Peyer's patch (tissue), 4 donors: Measurements from ENCODE around the gene NOL8. TPM values are rescaled to one million over a fixed set of nuclear protein-coding genes. Genes with fewer than 3 reads are reported as not detected.

Experiments used
- DNase-seq, 3 donors: peaks; one replicate each; pipeline ENCODE4 v3.0.0-alpha.2; 2017 to 2019
- H3K27ac ChIP-seq, 4 donors: fragments of 200-600 bp; sonication (generic); one replicate each; pipeline ENCODE4 v1.5.1; 2016 to 2019
- H3K27me3 ChIP-seq, 2 donors: fragments of 200-600 bp; sonication (generic); one replicate each; pipeline ENCODE4 v1.5.1; 2019
- H3K36me3 ChIP-seq, 3 donors: fragments of 200-600 bp; sonication (generic); one replicate each; pipeline ENCODE4 v1.5.1; 2016 to 2019
- H3K4me1 ChIP-seq, 4 donors: fragments of 200-600 bp; sonication (generic); one replicate each; pipeline ENCODE4 v1.5.1; 2016 to 2019
- H3K4me3 ChIP-seq, 4 donors: fragments of 200-600 bp; sonication (generic); 1 replicate in 3 of 4; 2 replicates in 1 of 4; pipeline ENCODE4 v1.5.1; 2016 to 2019; ENCODE audit warnings: mild to moderate bottlenecking in 1 of 4
- H3K9me3 ChIP-seq, 4 donors: fragments of 200-600 bp; sonication (generic); one replicate each; pipeline ENCODE4 v1.5.1; 2016 to 2019; ENCODE audit warnings: mild to moderate bottlenecking in 1 of 4
- POLR2A ChIP-seq, 2 donors: fragments of 450-650 bp; IDR thresholded peaks; one replicate each; pipeline ENCODE4 v1.5.1; 2017; ENCODE audit warnings: antibody characterized with exemption in 2 of 2, mild to moderate bottlenecking in 2 of 2, moderate library complexity in 2 of 2
- small RNA-seq, 2 donors: library from RNA; depleted of rRNA; stranded (forward); fragments of <200 nt; gene quantifications; one replicate each; pipeline ENCODE3, GENCODE V24; 2016
- total RNA-seq, 4 donors: library from RNA; depleted of rRNA; stranded (reverse); fragments of >200 nt; gene quantifications; one replicate each; pipeline ENCODE4 v1.1.0, GENCODE V29; 2016
- TF ChIP-seq, protein P1 (sequence below), 6 experiments: fragments of 450-650 bp in 4 of 6; fragments of 200-600 bp in 2 of 6; sonication (generic) in 1 of 6; IDR thresholded peaks; one replicate each; pipeline ENCODE4 v1.5.1; 2017 to 2019; ENCODE audit warnings: antibody characterized with exemption in 6 of 6, mild to moderate bottlenecking in 3 of 6, moderate library complexity in 1 of 6

Gene NOL8
- total RNA-seq, 4 donors from 2014 or later = 25.8 to 94.1 (median 31.3) TPM

DNA sequence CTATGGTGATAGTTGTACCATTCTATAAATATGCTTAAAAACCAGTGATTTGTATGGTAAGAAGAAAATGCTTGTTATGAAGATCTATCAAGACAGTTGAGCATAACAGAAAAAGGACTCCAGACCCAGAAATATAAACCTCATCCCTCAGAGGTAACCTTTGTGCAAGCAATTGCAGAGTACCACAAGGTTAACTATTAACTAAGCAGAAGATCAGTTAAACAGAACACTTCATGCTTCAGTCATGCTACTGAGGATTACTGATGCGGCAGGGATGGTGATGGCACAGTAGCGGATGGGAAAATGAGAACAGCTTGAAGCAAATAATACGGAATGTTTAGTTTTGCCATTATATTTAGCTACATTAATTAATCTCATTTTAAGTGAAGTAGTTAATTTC lies 77.2 kb downstream of the NOL8 start:
- no peak for TF ChIP-seq POLR2A (IDR thresholded peaks at IDR 0.05)
- TF ChIP-seq, protein P1, sequence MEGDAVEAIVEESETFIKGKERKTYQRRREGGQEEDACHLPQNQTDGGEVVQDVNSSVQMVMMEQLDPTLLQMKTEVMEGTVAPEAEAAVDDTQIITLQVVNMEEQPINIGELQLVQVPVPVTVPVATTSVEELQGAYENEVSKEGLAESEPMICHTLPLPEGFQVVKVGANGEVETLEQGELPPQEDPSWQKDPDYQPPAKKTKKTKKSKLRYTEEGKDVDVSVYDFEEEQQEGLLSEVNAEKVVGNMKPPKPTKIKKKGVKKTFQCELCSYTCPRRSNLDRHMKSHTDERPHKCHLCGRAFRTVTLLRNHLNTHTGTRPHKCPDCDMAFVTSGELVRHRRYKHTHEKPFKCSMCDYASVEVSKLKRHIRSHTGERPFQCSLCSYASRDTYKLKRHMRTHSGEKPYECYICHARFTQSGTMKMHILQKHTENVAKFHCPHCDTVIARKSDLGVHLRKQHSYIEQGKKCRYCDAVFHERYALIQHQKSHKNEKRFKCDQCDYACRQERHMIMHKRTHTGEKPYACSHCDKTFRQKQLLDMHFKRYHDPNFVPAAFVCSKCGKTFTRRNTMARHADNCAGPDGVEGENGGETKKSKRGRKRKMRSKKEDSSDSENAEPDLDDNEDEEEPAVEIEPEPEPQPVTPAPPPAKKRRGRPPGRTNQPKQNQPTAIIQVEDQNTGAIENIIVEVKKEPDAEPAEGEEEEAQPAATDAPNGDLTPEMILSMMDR (IDR thresholded peaks at IDR 0.05) = no peak
- Histone ChIP-seq H3K9me3 (no peaks in the 10 kb centered on the region), H3K4me1 (no peaks in the 10 kb centered on the region), H3K4me3 (no peak overlapping the region), H3K27ac (no peak overlapping the region), H3K36me3 (peaks cover 0 to 99% (median 0%) of the 10 kb centered on the region in 3 donors), H3K27me3 (no peaks in the 10 kb centered on the region)
- no peak for DNase-seq

Small RNA genes within 50 kb of the gene (small RNA-seq; reads per million reads assigned to genes)
- gene MIR3651 (0 reads per million in 2 donors), gene SNORA84 (0.70 to 0.88 reads per million in 2 donors)

Other genes with a start within 250 kb of the NOL8 start
- gene SPTLC1, start 209.9 kb downstream of the NOL8 start, total RNA-seq = 10 to 100 TPM; 53.6 to 94.6 (median 68.1) TPM
- gene IARS1, start 31.7 kb downstream of the NOL8 start, total RNA-seq = 100 to 1,000 TPM in 1 of 4 donors, 10 to 100 TPM in 3; 34.2 to 164 (median 44.9) TPM
- 10 to 100 TPM in 1 of 4 donors, 1 to 10 TPM in 3; 2.8 to 51.2 (median 4.9) TPM for gene CENPP, start 603 bp upstream of the NOL8 start, total RNA-seq
- gene OGN, start 79.2 kb upstream of the NOL8 start, total RNA-seq = 1 to 10 TPM; 2.6 to 9.7 (median 3.5) TPM
- gene OMD, start 99.1 kb upstream of the NOL8 start, total RNA-seq = 1 to 10 TPM in 3 of 4 donors, not detected in 1; 1.2 to 5.4 (median 4.5) TPM
- gene ASPN, start 157.2 kb upstream of the NOL8 start, total RNA-seq = 1 to 10 TPM; 2.5 to 4.7 (median 4.4) TPM
- gene ECM2, start 210.6 kb upstream of the NOL8 start, total RNA-seq = 10 to 100 TPM in 3 of 4 donors, 1 to 10 TPM in 1; 9.6 to 20.1 (median 12.1) TPM